Erythroblast (primary cell): ENCODE results near the gene APOBEC4.

Experiments used
- GATA1 ChIP-seq: IDR thresholded peaks from 2 replicates; pipeline ENCODE4 v1.6.1; 2011; ENCODE audit warnings: low read depth, mild to moderate bottlenecking, control low read depth, low read length, moderate library complexity
- POLR2A ChIP-seq: IDR thresholded peaks from 2 replicates; pipeline ENCODE4 v1.6.1; 2011; ENCODE audit warnings: mild to moderate bottlenecking, low read length

- TF ChIP-seq POLR2A (no peak), GATA1 (no peak)
Observed at GRCh38 chr1:183653462-183653794, 312 bp upstream of the APOBEC4 start.
